CD8-positive, alpha-beta memory T cell (primary cell): Measurements from ENCODE around the gene MPDZ. TPM values are rescaled to one million over a fixed set of nuclear protein-coding genes. Genes with fewer than 3 reads are reported as not detected.

Experiments
- CTCF ChIA-PET: fragments of 350-600 bp; sonication (Branson Sonifier 250); formaldehyde crosslinking; loops from one replicate; lab custom pipeline; 2021; ENCODE audit warnings: antibody characterized with exemption; lab: Charles Lee
- POLR2A ChIA-PET: fragments of 350-600 bp; sonication (Branson Sonifier 250); formaldehyde crosslinking; loops from one replicate; lab custom pipeline; 2021; ENCODE audit warnings: antibody characterized with exemption; lab: Charles Lee
- DNase-seq, 5 donors: peaks; one replicate each; pipeline versions ENCODE4 v3.0.0 to v3.0.0-alpha.2; 2020 to 2022; ENCODE audit warnings: mixed read lengths in 1 of 5
- H3K27ac ChIP-seq: one replicate; pipeline ENCODE4 v1.7.0; 2013; ENCODE audit warnings: low read depth, mild to moderate bottlenecking, low read length, moderate library complexity
- H3K27me3 ChIP-seq: 2 replicates; pipeline ENCODE4 v1.7.0; 2013; ENCODE audit warnings: low read length, mild to moderate bottlenecking; ENCODE audit not compliant: insufficient read depth, poor library complexity, severe bottlenecking
- H3K36me3 ChIP-seq: 2 replicates; pipeline ENCODE4 v1.7.0; 2013; ENCODE audit warnings: mild to moderate bottlenecking, low read length, moderate library complexity; ENCODE audit not compliant: insufficient read depth
- H3K4me1 ChIP-seq: 2 replicates; pipeline ENCODE4 v1.7.0; 2013; ENCODE audit warnings: mild to moderate bottlenecking, low read length, moderate library complexity; ENCODE audit not compliant: insufficient read depth
- H3K4me3 ChIP-seq: 2 replicates; pipeline ENCODE4 v1.7.0; 2013; ENCODE audit warnings: mild to moderate bottlenecking, low read length
- H3K9me3 ChIP-seq: 2 replicates; pipeline ENCODE4 v1.7.0; 2013; ENCODE audit warnings: mild to moderate bottlenecking, low read length
- H3K27ac Mint-ChIP-seq, 8 donors: one replicate each; pipeline ENCODE4 v1.8.0; 2020 to 2021; ENCODE audit warnings: mixed read lengths in 8 of 8, mild to moderate bottlenecking in 6 of 8, inconsistent platforms in 3 of 8, moderate library complexity in 3 of 8
- H3K27me3 Mint-ChIP-seq, 2 donors: one replicate each; pipeline ENCODE4 v1.8.0; 2020 to 2021; ENCODE audit warnings: mixed read lengths in 2 of 2, mild to moderate bottlenecking in 1 of 2, moderate library complexity in 1 of 2
- H3K36me3 Mint-ChIP-seq, 3 donors: one replicate each; pipeline ENCODE4 v1.8.0; 2020 to 2021; ENCODE audit warnings: mixed read lengths in 3 of 3, inconsistent platforms in 1 of 3, mild to moderate bottlenecking in 1 of 3
- H3K4me1 Mint-ChIP-seq, 3 donors: one replicate each; pipeline ENCODE4 v1.8.0; 2020 to 2021; ENCODE audit warnings: mixed read lengths in 3 of 3, inconsistent platforms in 1 of 3, mild to moderate bottlenecking in 1 of 3
- H3K4me3 Mint-ChIP-seq, 7 donors: one replicate each; pipeline ENCODE4 v1.8.0; 2020 to 2021; ENCODE audit warnings: mixed read lengths in 7 of 7, mild to moderate bottlenecking in 6 of 7, moderate library complexity in 4 of 7, inconsistent platforms in 2 of 7
- H3K9me3 Mint-ChIP-seq, 5 donors: one replicate each; pipeline ENCODE4 v1.8.0; 2020 to 2022; ENCODE audit warnings: mixed read lengths in 5 of 5, mild to moderate bottlenecking in 3 of 5, moderate library complexity in 2 of 5, inconsistent platforms in 1 of 5
- polyA plus RNA-seq: library from polyadenylated mRNA; unstranded; fragments of 300-500 nt; fragmentation: Illumina TruSeq; gene quantifications from one replicate; pipeline ENCODE4 v1.2.3, GENCODE V29; 2021
- total RNA-seq, 2 experiments: library from RNA; stranded (reverse); gene quantifications; one replicate each; pipeline ENCODE4 v1.2.3, GENCODE V29; 2021

MPDZ gene
- total and polyA plus RNA-seq, 3 experiments from 2014 or later, result not detected

- Mint-ChIP-seq H3K36me3 (no peaks in the 10 kb centered on the region), H3K4me1 (no peaks in the 10 kb centered on the region)
Measured at GRCh38 chr9:13292158-13292557, 12.7 kb upstream of the MPDZ start.

GRCh38 chr9:13291718-13292117, 12.2 kb upstream of the MPDZ start:
- no peak overlapping the region for H3K27ac Mint-ChIP-seq
- Histone ChIP-seq H3K4me1 (no peaks in the 10 kb centered on the region), H3K27ac (no peak overlapping the region), H3K36me3 (no peaks in the 10 kb centered on the region), H3K9me3 (no peaks in the 10 kb centered on the region), H3K27me3 (no peaks in the 10 kb centered on the region), H3K4me3 (no peak overlapping the region)
- peaks cover 9 to 23% (median 11%) of the 10 kb centered on the region in 5 donors for H3K9me3 Mint-ChIP-seq
- ChIA-PET POLR2A (no interaction called here), CTCF (no interaction called here)
- H3K4me3 Mint-ChIP-seq, result no peak overlapping the region
- no peaks in the 10 kb centered on the region for H3K27me3 Mint-ChIP-seq
- H3K4me1 Mint-ChIP-seq, result no peaks in the 10 kb centered on the region
- no peaks in the 10 kb centered on the region for H3K36me3 Mint-ChIP-seq
- DNase-seq, result no peak

More at GRCh38 chr9:13292158-13292557, 12.7 kb upstream of the MPDZ start:
- Histone ChIP-seq H3K4me3 (no peak overlapping the region), H3K27ac (no peak overlapping the region), H3K4me1 (no peaks in the 10 kb centered on the region), H3K9me3 (no peaks in the 10 kb centered on the region), H3K36me3 (no peaks in the 10 kb centered on the region), H3K27me3 (no peaks in the 10 kb centered on the region)
- no peak overlapping the region for H3K27ac Mint-ChIP-seq
- H3K27me3 Mint-ChIP-seq, result no peaks in the 10 kb centered on the region
- H3K9me3 Mint-ChIP-seq, result peaks cover 9 to 26% (median 14%) of the 10 kb centered on the region in 5 donors
- DNase-seq, result no peak
- CTCF ChIA-PET, result no interaction called here
- POLR2A ChIA-PET, result no interaction called here
- H3K4me3 Mint-ChIP-seq, result no peak overlapping the region

GRCh38 chr9:13284011-13284410, 4.5 kb upstream of the MPDZ start:
- Mint-ChIP-seq H3K4me1 (no peaks in the 10 kb centered on the region), H3K36me3 (no peaks in the 10 kb centered on the region), H3K9me3 (peaks cover 10 to 21% (median 15%) of the 10 kb centered on the region in 5 donors), H3K27me3 (no peaks in the 10 kb centered on the region), H3K27ac (no peak overlapping the region), H3K4me3 (no peak overlapping the region)
- Histone ChIP-seq H3K4me3 (no peak overlapping the region), H3K27ac (no peak overlapping the region), H3K4me1 (no peaks in the 10 kb centered on the region), H3K36me3 (no peaks in the 10 kb centered on the region), H3K27me3 (no peaks in the 10 kb centered on the region), H3K9me3 (no peaks in the 10 kb centered on the region)
- ChIA-PET POLR2A (no interaction called here), CTCF (no interaction called here)
- no peak for DNase-seq

- Histone ChIP-seq H3K4me3 (no peak overlapping the region), H3K4me1 (no peaks in the 10 kb centered on the region), H3K27ac (no peak overlapping the region), H3K36me3 (no peaks in the 10 kb centered on the region), H3K9me3 (no peaks in the 10 kb centered on the region), H3K27me3 (no peaks in the 10 kb centered on the region)
- no peak for DNase-seq
- peaks cover 3% of the 10 kb centered on the region in 2 donors for H3K27me3 Mint-ChIP-seq
- POLR2A ChIA-PET, result no interaction called here
- no peak overlapping the region for H3K27ac Mint-ChIP-seq
- H3K9me3 Mint-ChIP-seq, result peaks cover 10 to 19% (median 16%) of the 10 kb centered on the region in 5 donors
- no peak overlapping the region for H3K4me3 Mint-ChIP-seq
- no peaks in the 10 kb centered on the region for H3K4me1 Mint-ChIP-seq
- CTCF ChIA-PET, result no interaction called here
- H3K36me3 Mint-ChIP-seq, result no peaks in the 10 kb centered on the region
Measured at GRCh38 chr9:13282998-13283397, 3.5 kb upstream of the MPDZ start.

GRCh38 chr9:13281356-13282016, 2.0 kb upstream of the MPDZ start:
- Mint-ChIP-seq H3K27me3 (peaks cover 3 to 8% of the 10 kb centered on the region in 2 donors), H3K27ac (no peak overlapping the region), H3K4me3 (no peak overlapping the region), H3K36me3 (no peaks in the 10 kb centered on the region), H3K4me1 (no peaks in the 10 kb centered on the region), H3K9me3 (peaks cover 6 to 24% (median 14%) of the 10 kb centered on the region in 5 donors)
- Histone ChIP-seq H3K27ac (no peak overlapping the region), H3K4me3 (no peak overlapping the region), H3K27me3 (no peaks in the 10 kb centered on the region), H3K4me1 (no peaks in the 10 kb centered on the region), H3K9me3 (no peaks in the 10 kb centered on the region), H3K36me3 (no peaks in the 10 kb centered on the region)
- CTCF ChIA-PET, result no interaction called here
- DNase-seq, result no peak
- POLR2A ChIA-PET, result no interaction called here

- no peaks in the 10 kb centered on the region for H3K27me3 ChIP-seq
- Mint-ChIP-seq H3K4me1 (no peaks in the 10 kb centered on the region), H3K9me3 (peaks cover 6 to 27% (median 13%) of the 10 kb centered on the region in 5 donors), H3K4me3 (no peak overlapping the region), H3K36me3 (no peaks in the 10 kb centered on the region), H3K27me3 (peaks cover 3 to 8% of the 10 kb centered on the region in 2 donors), H3K27ac (no peak overlapping the region)
- no peaks in the 10 kb centered on the region for H3K4me1 ChIP-seq
- CTCF ChIA-PET, result no interaction called here
- H3K36me3 ChIP-seq, result no peaks in the 10 kb centered on the region
- no peaks in the 10 kb centered on the region for H3K9me3 ChIP-seq
- no peak for DNase-seq
- no peak overlapping the region for H3K27ac ChIP-seq
- no peak overlapping the region for H3K4me3 ChIP-seq
- POLR2A ChIA-PET, result no interaction called here
Measured at GRCh38 chr9:13278368-13279246, 885 bp downstream of the MPDZ start.

GRCh38 chr9:13278023-13278367, 1.5 kb downstream of the MPDZ start:
- Histone ChIP-seq H3K36me3 (no peaks in the 10 kb centered on the region), H3K27me3 (no peaks in the 10 kb centered on the region), H3K9me3 (no peaks in the 10 kb centered on the region), H3K4me1 (no peaks in the 10 kb centered on the region), H3K4me3 (no peak overlapping the region), H3K27ac (no peak overlapping the region)
- no peak for DNase-seq
- Mint-ChIP-seq H3K36me3 (no peaks in the 10 kb centered on the region), H3K4me1 (no peaks in the 10 kb centered on the region), H3K27me3 (peaks cover 3 to 8% of the 10 kb centered on the region in 2 donors), H3K4me3 (no peak overlapping the region), H3K9me3 (peaks cover 0 to 27% (median 13%) of the 10 kb centered on the region in 5 donors), H3K27ac (no peak overlapping the region)
- CTCF ChIA-PET, result no interaction called here
- POLR2A ChIA-PET, result no interaction called here

GRCh38 chr9:13274886-13275641, 4.4 kb downstream of the MPDZ start:
- POLR2A ChIA-PET, result no interaction called here
- no peaks in the 10 kb centered on the region for H3K4me1 Mint-ChIP-seq
- no peak overlapping the region for H3K27ac ChIP-seq
- no peak overlapping the region for H3K4me3 Mint-ChIP-seq
- peaks cover 3 to 20% (median 10%) of the 10 kb centered on the region in 5 donors for H3K9me3 Mint-ChIP-seq
- H3K36me3 Mint-ChIP-seq, result no peaks in the 10 kb centered on the region
- no peaks in the 10 kb centered on the region for H3K9me3 ChIP-seq
- H3K36me3 ChIP-seq, result no peaks in the 10 kb centered on the region
- no peaks in the 10 kb centered on the region for H3K27me3 ChIP-seq
- H3K4me3 ChIP-seq, result no peak overlapping the region
- no peak for DNase-seq
- H3K27ac Mint-ChIP-seq, result no peak overlapping the region
- peaks cover 3 to 8% of the 10 kb centered on the region in 2 donors for H3K27me3 Mint-ChIP-seq
- CTCF ChIA-PET, result no interaction called here
- H3K4me1 ChIP-seq, result no peaks in the 10 kb centered on the region
